A549 (cell line): ENCODE measurements around the gene FER1L5. TPM values are rescaled to one million over a fixed set of nuclear protein-coding genes. Genes with fewer than 3 reads are reported as not detected.

Experiments used
- ATAC-seq, 2 experiments: fragments of 200-7000 bp in 1 of 2; fragments of >200 bp in 1 of 2; cut with Nextera tagmentation in 1 of 2; cut with Tn5 transposase in 1 of 2; 3 replicates each; pipeline versions ENCODE4 v1.8.0 to v1.9.1; 2018 to 2020; ENCODE audit warnings: mild to moderate bottlenecking in 1 of 2, moderate library complexity in 1 of 2
- CTCF ChIA-PET: fragments of 300-600 bp; sonication (Branson Sonifier 250); formaldehyde crosslinking; extraction: SDS; loops from one replicate; lab custom pipeline; 2021; ENCODE audit warnings: antibody characterized with exemption, inconsistent platforms; lab: Yijun Ruan, JAX
- POLR2A ChIA-PET: fragments of 350-600 bp; formaldehyde crosslinking; extraction: SDS; loops from one replicate; lab custom pipeline; 2021; ENCODE audit warnings: antibody characterized with exemption, inconsistent platforms; lab: Yijun Ruan, JAX
- DNase-seq, 2 experiments: peaks; one replicate each; pipeline versions ENCODE4 v3.0.0 to v3.0.0-alpha.2; 2011 to 2016; ENCODE audit warnings: low read depth in 1 of 2, low spot score in 1 of 2
- FAIRE-seq: peaks from 2 replicates; lab custom pipeline; 2011; peaks lifted over from hg19 to GRCh38; lab: Jason Lieb, UNC
- H3K27ac ChIP-seq, 2 experiments: fragments of >200 bp; sonication (Bioruptor Twin); formaldehyde crosslinking; 3 replicates each; pipeline ENCODE4 v1.5.1; 2016 to 2017
- H3K4me1 ChIP-seq: fragments of >200 bp; sonication (Bioruptor Twin); formaldehyde crosslinking; 3 replicates; pipeline ENCODE4 v1.6.1; 2016
- H3K4me2 ChIP-seq: fragments of >200 bp; sonication (Bioruptor Twin); formaldehyde crosslinking; 3 replicates; pipeline ENCODE4 v1.6.1; 2016
- H3K4me3 ChIP-seq: fragments of >200 bp; sonication (Bioruptor Twin); formaldehyde crosslinking; 3 replicates; pipeline ENCODE4 v1.5.1; 2016
- H3K9me3 ChIP-seq: fragments of >200 bp; sonication (Bioruptor Twin); formaldehyde crosslinking; 3 replicates; pipeline ENCODE4 v1.6.1; 2016
- BHLHE40 ChIP-seq: IDR thresholded peaks from 2 replicates; pipeline ENCODE4 v1.6.1; 2012; ENCODE audit warnings: low read depth, low read length, inconsistent platforms
- CBX2 ChIP-seq: fragments of 200-600 bp; sonication (generic); IDR thresholded peaks from 2 replicates; pipeline ENCODE4 v1.6.1; 2016; ENCODE audit warnings: low read depth, mild to moderate bottlenecking, borderline replicate concordance
- CEBPB ChIP-seq, 2 experiments: fragments of >200 bp in 1 of 2; sonication (Bioruptor Twin) in 1 of 2; formaldehyde crosslinking in 1 of 2; IDR thresholded peaks; 2 replicates each; pipeline ENCODE4 v1.6.1; 2012 to 2016
- CHD2 ChIP-seq: fragments of 150-350 bp; IDR thresholded peaks from 2 replicates; pipeline ENCODE4 v1.6.1; 2014; ENCODE audit warnings: low read length; ENCODE audit not compliant: partially characterized antibody
- EHMT2 ChIP-seq: fragments of 200-600 bp; sonication (generic); IDR thresholded peaks from 2 replicates; pipeline ENCODE4 v1.6.1; 2016; ENCODE audit warnings: antibody characterized with exemption, low read depth, mild to moderate bottlenecking, moderate library complexity
- ELK1 ChIP-seq: fragments of 150-350 bp; IDR thresholded peaks from 2 replicates; pipeline ENCODE4 v1.6.1; 2014; ENCODE audit warnings: low read depth, mild to moderate bottlenecking, low read length
- FOSB ChIP-seq: fragments of 250-450 bp; sonication (Bioruptor Pico); IDR thresholded peaks from 2 replicates; pipeline ENCODE4 v1.5.0; 2020; ENCODE audit warnings: mild to moderate bottlenecking, moderate library complexity
- FOSL2 ChIP-seq, 2 experiments: fragments of 450-650 bp in 1 of 2; fragments of >200 bp in 1 of 2; sonication (Bioruptor Twin) in 1 of 2; formaldehyde crosslinking; IDR thresholded peaks; 2 replicates each; pipeline versions ENCODE4 v1.5.0 to v1.6.1; 2016 to 2020; ENCODE audit warnings: mild to moderate bottlenecking in 1 of 2, moderate library complexity in 1 of 2
- FOXS1 ChIP-seq: fragments of 250-450 bp; sonication (Bioruptor Pico); IDR thresholded peaks from 2 replicates; pipeline ENCODE4 v1.5.0; 2020; ENCODE audit warnings: mild to moderate bottlenecking, moderate library complexity
- GATA3 ChIP-seq: IDR thresholded peaks from 2 replicates; pipeline ENCODE4 v1.6.1; 2012; ENCODE audit warnings: borderline replicate concordance
- HDAC2 ChIP-seq: fragments of 200-600 bp; sonication (generic); IDR thresholded peaks from 2 replicates; pipeline ENCODE4 v1.6.1; 2016
- HES2 ChIP-seq: fragments of >200 bp; sonication (Bioruptor Twin); formaldehyde crosslinking; IDR thresholded peaks from 2 replicates; pipeline ENCODE4 v1.6.1; 2016
- HEYL ChIP-seq: fragments of 250-450 bp; sonication (Bioruptor Pico); IDR thresholded peaks from 2 replicates; pipeline ENCODE4 v1.8.0; 2021; ENCODE audit warnings: mild to moderate bottlenecking, moderate library complexity
- HOXA7 ChIP-seq: fragments of 250-450 bp; sonication (Bioruptor Pico); IDR thresholded peaks from 2 replicates; pipeline ENCODE4 v1.5.0; 2020; ENCODE audit warnings: mild to moderate bottlenecking, moderate library complexity
- HOXB5 ChIP-seq: fragments of 250-450 bp; sonication (Bioruptor Pico); IDR thresholded peaks from 2 replicates; pipeline ENCODE4 v1.5.0; 2020; ENCODE audit warnings: mild to moderate bottlenecking, moderate library complexity
- JUN ChIP-seq, 2 experiments: fragments of >200 bp; sonication (Bioruptor Twin); formaldehyde crosslinking; IDR thresholded peaks; 2 replicates in 1 of 2; 3 replicates in 1 of 2; pipeline ENCODE4 v1.6.1; 2016 to 2017
- JUNB ChIP-seq: fragments of >200 bp; sonication (Bioruptor Twin); formaldehyde crosslinking; IDR thresholded peaks from 2 replicates; pipeline ENCODE4 v1.6.1; 2016
- KDM5A ChIP-seq: fragments of 200-600 bp; sonication (generic); IDR thresholded peaks from 2 replicates; pipeline ENCODE4 v1.6.1; 2016; ENCODE audit warnings: antibody characterized with exemption, mild to moderate bottlenecking
- MAX ChIP-seq: IDR thresholded peaks from 2 replicates; pipeline ENCODE4 v1.6.1; 2012
- MAZ ChIP-seq: fragments of 150-350 bp; IDR thresholded peaks from 2 replicates; pipeline ENCODE4 v1.6.1; 2014; ENCODE audit warnings: antibody characterized with exemption, low read depth, low read length, borderline replicate concordance
- MYC ChIP-seq: IDR thresholded peaks from 2 replicates; pipeline ENCODE4 v1.6.1; 2012; ENCODE audit warnings: mild to moderate bottlenecking, inconsistent platforms, low read length, improper control_type of control experiment, borderline replicate concordance
- NFE2L2 ChIP-seq: fragments of 150-350 bp; conservative IDR thresholded peaks from 2 replicates; pipeline ENCODE4 v1.6.1; 2014; ENCODE audit warnings: low read length
- PBX3 ChIP-seq: IDR thresholded peaks from 2 replicates; pipeline ENCODE4 v1.6.1; 2012
- RFX5 ChIP-seq: fragments of 450-650 bp; IDR thresholded peaks from 2 replicates; pipeline ENCODE4 v1.7.1; 2014; ENCODE audit warnings: antibody characterized with exemption, mild to moderate bottlenecking, moderate library complexity
- ZC3H11A ChIP-seq: fragments of 450-650 bp; IDR thresholded peaks from 2 replicates; pipeline ENCODE4 v1.6.1; 2014; ENCODE audit warnings: antibody characterized with exemption, mild to moderate bottlenecking
- WGBS: methylation state at CpG from one replicate; pipeline ENCODE4 v1.1.6; 2017; ENCODE audit errors: missing lambda C conversion rate; 5-methylcytosine and 5-hydroxymethylcytosine counted together
- polyA plus RNA-seq, 4 experiments: library from polyadenylated mRNA; depleted of rRNA in 3 of 4; stranded (reverse); fragments of >200 nt; fragmentation: RNase III in 1 of 4; extraction: RNeasy Plus Mini Kit Qiagen cat#74134 plus additional on column Dnase treatment in 1 of 4; gene quantifications; 2 replicates in 3 of 4; 3 replicates in 1 of 4; pipeline ENCODE4 v1.2.3, GENCODE V29; 2011 to 2017
- TF ChIP-seq, protein P1 (sequence below): fragments of >200 bp; sonication (Bioruptor Twin); formaldehyde crosslinking; IDR thresholded peaks from 3 replicates; pipeline ENCODE4 v1.6.1; 2016
- TF ChIP-seq, protein P2 (sequence below): fragments of 250-450 bp; sonication (Bioruptor Pico); IDR thresholded peaks from 2 replicates; pipeline ENCODE4 v1.5.0; 2021; ENCODE audit warnings: mild to moderate bottlenecking, moderate library complexity, borderline replicate concordance
- TF ChIP-seq, protein P3 (sequence below): fragments of 450-650 bp; IDR thresholded peaks from 2 replicates; pipeline ENCODE4 v1.6.1; 2014; ENCODE audit warnings: antibody characterized with exemption

The FER1L5 gene
- polyA plus RNA-seq, 2 of the 4 experiments (the other 2 are of a cell fraction) = 0.01 TPM; not detected in 1

GRCh38 chr2:96633641-96634040 lies 8.9 kb upstream of the FER1L5 start:
- TF ChIP-seq, protein P1, sequence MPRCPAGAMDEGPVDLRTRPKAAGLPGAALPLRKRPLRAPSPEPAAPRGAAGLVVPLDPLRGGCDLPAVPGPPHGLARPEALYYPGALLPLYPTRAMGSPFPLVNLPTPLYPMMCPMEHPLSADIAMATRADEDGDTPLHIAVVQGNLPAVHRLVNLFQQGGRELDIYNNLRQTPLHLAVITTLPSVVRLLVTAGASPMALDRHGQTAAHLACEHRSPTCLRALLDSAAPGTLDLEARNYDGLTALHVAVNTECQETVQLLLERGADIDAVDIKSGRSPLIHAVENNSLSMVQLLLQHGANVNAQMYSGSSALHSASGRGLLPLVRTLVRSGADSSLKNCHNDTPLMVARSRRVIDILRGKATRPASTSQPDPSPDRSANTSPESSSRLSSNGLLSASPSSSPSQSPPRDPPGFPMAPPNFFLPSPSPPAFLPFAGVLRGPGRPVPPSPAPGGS = no peak
- TF ChIP-seq MAX (no peak), MAZ (no peak), MYC (no peak), JUN (IDR thresholded peaks at IDR 0.05) (no peak), BHLHE40 (no peak), HOXA7 (CRISPR knock-in tag) (no peak), PBX3 (no peak), KDM5A (no peak), HDAC2 (no peak), GATA3 (no peak), FOXS1 (CRISPR knock-in tag) (no peak), CEBPB (IDR thresholded peaks at IDR 0.05) (no peak), NFE2L2 (no peak), CHD2 (no peak), HOXB5 (no peak), HES2 (no peak), ELK1 (no peak)
- TF ChIP-seq, protein P2, sequence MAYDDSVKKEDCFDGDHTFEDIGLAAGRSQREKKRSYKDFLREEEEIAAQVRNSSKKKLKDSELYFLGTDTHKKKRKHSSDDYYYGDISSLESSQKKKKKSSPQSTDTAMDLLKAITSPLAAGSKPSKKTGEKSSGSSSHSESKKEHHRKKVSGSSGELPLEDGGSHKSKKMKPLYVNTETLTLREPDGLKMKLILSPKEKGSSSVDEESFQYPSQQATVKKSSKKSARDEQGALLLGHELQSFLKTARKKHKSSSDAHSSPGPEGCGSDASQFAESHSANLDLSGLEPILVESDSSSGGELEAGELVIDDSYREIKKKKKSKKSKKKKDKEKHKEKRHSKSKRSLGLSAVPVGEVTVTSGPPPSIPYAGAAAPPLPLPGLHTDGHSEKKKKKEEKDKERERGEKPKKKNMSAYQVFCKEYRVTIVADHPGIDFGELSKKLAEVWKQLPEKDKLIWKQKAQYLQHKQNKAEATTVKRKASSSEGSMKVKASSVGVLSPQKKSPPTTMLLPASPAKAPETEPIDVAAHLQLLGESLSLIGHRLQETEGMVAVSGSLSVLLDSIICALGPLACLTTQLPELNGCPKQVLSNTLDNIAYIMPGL (CRISPR knock-in tag) = no peak
- no peak for DNase-seq
- no peak for FAIRE-seq
- Histone ChIP-seq H3K9me3 (no peaks in the 10 kb centered on the region), H3K4me2 (no peak overlapping the region), H3K4me3 (no peak overlapping the region), H3K4me1 (peaks cover 47% of the 10 kb centered on the region), H3K27ac (no peak overlapping the region)
- ChIA-PET CTCF (interaction anchor here (0.6 to 1.8 kb wide), 6 partner anchors 10 to 330 kb away, joined by 3 to 7 read pairs (median 3); no protein-coding TSS in a partner anchor), POLR2A (no interaction called here)
- WGBS = 94% methylated on average over 9 of the region's 9 CpGs
- no peak for ATAC-seq

DNA sequence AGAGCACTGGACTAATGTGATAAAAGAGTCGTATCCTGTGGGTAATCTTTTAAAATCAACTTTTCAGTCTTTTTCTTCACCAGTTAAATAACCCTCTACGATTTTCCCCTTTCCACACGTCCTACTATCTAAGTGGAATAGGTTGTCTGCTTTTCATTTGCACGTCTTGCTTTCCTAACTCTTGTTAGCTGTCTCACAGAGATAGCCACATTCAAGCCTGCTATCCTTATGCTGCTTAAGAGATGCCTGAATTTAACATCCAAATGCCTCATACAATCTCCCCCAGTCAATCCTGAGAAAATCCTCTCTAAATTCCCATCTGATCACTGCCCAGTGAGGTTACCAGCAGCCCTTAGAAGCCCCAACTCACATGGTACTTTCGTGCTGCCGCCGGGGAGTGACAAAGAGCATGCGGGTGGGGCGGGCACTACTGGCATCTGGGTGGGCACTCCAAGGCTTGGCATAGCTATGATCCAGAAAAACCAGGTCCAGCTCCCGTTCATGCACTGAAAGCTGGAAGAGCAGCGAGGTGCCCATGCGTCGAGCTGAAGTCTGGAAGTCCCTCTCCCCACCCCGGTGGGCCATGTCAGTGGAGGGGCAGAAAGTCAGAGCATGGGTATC lies 5.9 kb upstream of the FER1L5 start:
- 61% methylated on average over 11 of the region's 14 CpGs for WGBS
- POLR2A ChIA-PET = interaction anchor here (0.6 to 2.8 kb wide), 7 partner anchors 9 to 124 kb away, joined by 3 to 26 read pairs (median 13); partner anchors contain the start of gene CNNM4
- Histone ChIP-seq H3K27ac (peak overlapping the region; percentile 94 to 98), H3K4me2 (peak overlapping the region; percentile 90), H3K9me3 (no peaks in the 10 kb centered on the region), H3K4me3 (peak overlapping the region; percentile 52), H3K4me1 (peaks cover 43% of the 10 kb centered on the region)
- ATAC-seq = no peak
- CTCF ChIA-PET = interaction anchor here (0.8 to 3.8 kb wide), 5 partner anchors 28 to 126 kb away, joined by 3 to 12 read pairs (median 4); partner anchors contain the start of gene CNNM4
- DNase-seq = no peak
- no peak for FAIRE-seq
- TF ChIP-seq FOSL2 (IDR thresholded peaks at IDR 0.05) (no peak), FOSL2 (CRISPR knock-in tag; IDR thresholded peaks at IDR 0.05) (no peak), HEYL (CRISPR knock-in tag) (no peak), RFX5 (no peak), JUNB (no peak), PBX3 (no peak), CBX2 (no peak), JUN (IDR thresholded peaks at IDR 0.05) (no peak; a peak in 1 of 5 replicates), FOXS1 (CRISPR knock-in tag) (no peak), ZC3H11A (no peak), EHMT2 (no peak), NFE2L2 (no peak), FOSB (CRISPR knock-in tag) (no peak)
- TF ChIP-seq, protein P3, sequence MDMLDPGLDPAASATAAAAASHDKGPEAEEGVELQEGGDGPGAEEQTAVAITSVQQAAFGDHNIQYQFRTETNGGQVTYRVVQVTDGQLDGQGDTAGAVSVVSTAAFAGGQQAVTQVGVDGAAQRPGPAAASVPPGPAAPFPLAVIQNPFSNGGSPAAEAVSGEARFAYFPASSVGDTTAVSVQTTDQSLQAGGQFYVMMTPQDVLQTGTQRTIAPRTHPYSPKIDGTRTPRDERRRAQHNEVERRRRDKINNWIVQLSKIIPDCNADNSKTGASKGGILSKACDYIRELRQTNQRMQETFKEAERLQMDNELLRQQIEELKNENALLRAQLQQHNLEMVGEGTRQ = no peak
- TF ChIP-seq, protein P1 = no peak
